IMR-90 (cell line): ENCODE results near the gene AHSG. TPM values are rescaled to one million over a fixed set of nuclear protein-coding genes. Genes with fewer than 3 reads are reported as not detected.

Experiments
- ATAC-seq: fragments of 200-7000 bp; cut with Tn5 transposase; 2 replicates; pipeline ENCODE4 v1.9.1; 2020; ENCODE audit warnings: low read depth, mild to moderate bottlenecking, moderate library complexity
- BruUV-seq: library from RNA; stranded (reverse); fragments of 400-500 nt; replicated peaks from 2 replicates; lab custom pipeline; 2021; lab: Mats Ljungman, UMichigan
- CTCF ChIA-PET: fragments of 300-600 bp; formaldehyde crosslinking; extraction: SDS; loops from one replicate; lab custom pipeline; 2021; ENCODE audit warnings: antibody characterized with exemption; lab: Yijun Ruan, JAX
- POLR2A ChIA-PET: fragments of 300-600 bp; sonication (Branson Sonifier 250); formaldehyde crosslinking; loops from one replicate; lab custom pipeline; 2022; ENCODE audit warnings: antibody characterized with exemption; ENCODE audit not compliant: unreplicated experiment; lab: Charles Lee
- DNase-seq: peaks from one replicate; pipeline ENCODE4 v3.0.0; 2013
- H2AFZ ChIP-seq: replicated peaks from 2 replicates; pipeline ENCODE3; 2013; ENCODE audit warnings: low read length, mild to moderate bottlenecking; ENCODE audit not compliant: poor library complexity
- H2AK5ac ChIP-seq: 2 replicates; pipeline ENCODE4 v1.6.1; 2013; ENCODE audit warnings: low read depth, low read length, inconsistent platforms
- H2AK9ac ChIP-seq: replicated peaks from 2 replicates; pipeline ENCODE3; 2013; ENCODE audit warnings: mild to moderate bottlenecking, low read depth, low read length, moderate library complexity; ENCODE audit not compliant: poor library complexity
- H2BK120ac ChIP-seq: 2 replicates; pipeline ENCODE4 v1.6.1; 2013; ENCODE audit warnings: low read depth, low read length, inconsistent platforms
- H2BK15ac ChIP-seq: 3 replicates; pipeline ENCODE4 v1.6.1; 2013; ENCODE audit warnings: low read depth, low read length, inconsistent platforms
- H2BK20ac ChIP-seq: 2 replicates; pipeline ENCODE4 v1.6.1; 2013; ENCODE audit warnings: low read depth, mild to moderate bottlenecking, inconsistent platforms, low read length, moderate library complexity
- H2BK5ac ChIP-seq: 2 replicates; pipeline ENCODE4 v1.6.1; 2013; ENCODE audit warnings: mild to moderate bottlenecking, low read depth, low read length, inconsistent platforms; ENCODE audit not compliant: poor library complexity, severe bottlenecking
- H3K14ac ChIP-seq: replicated peaks from 2 replicates; pipeline ENCODE4 v1.6.1; 2013; ENCODE audit warnings: low read depth, low read length, inconsistent platforms
- H3K18ac ChIP-seq: 2 replicates; pipeline ENCODE4 v1.6.1; 2013; ENCODE audit warnings: low read depth, low read length, control low read depth
- H3K23ac ChIP-seq: 2 replicates; pipeline ENCODE4 v1.6.1; 2013; ENCODE audit warnings: low read depth, low read length, inconsistent platforms
- H3K27ac ChIP-seq: 2 replicates; pipeline ENCODE4 v1.5.1; 2013; ENCODE audit warnings: mild to moderate bottlenecking, control low read depth, low read length; ENCODE audit not compliant: insufficient read depth
- H3K27me3 ChIP-seq: 2 replicates; pipeline ENCODE4 v1.6.1; 2013; ENCODE audit warnings: low read length; ENCODE audit not compliant: control insufficient read depth, insufficient read depth
- H3K36me3 ChIP-seq: 2 replicates; pipeline ENCODE4 v1.6.1; 2013; ENCODE audit warnings: low read length, mixed read lengths; ENCODE audit not compliant: control insufficient read depth, insufficient read depth
- H3K4ac ChIP-seq: 2 replicates; pipeline ENCODE4 v1.6.1; 2013; ENCODE audit warnings: low read depth, low read length, inconsistent platforms
- H3K4me1 ChIP-seq: 2 replicates; pipeline ENCODE4 v1.6.1; 2013; ENCODE audit warnings: low read length, mixed read lengths; ENCODE audit not compliant: control insufficient read depth, insufficient read depth
- H3K4me2 ChIP-seq: 2 replicates; pipeline ENCODE4 v1.6.1; 2013; ENCODE audit warnings: low read depth, mild to moderate bottlenecking, control low read depth, low read length, moderate library complexity
- H3K4me3 ChIP-seq: 2 replicates; pipeline ENCODE4 v1.5.1; 2013; ENCODE audit warnings: low read depth, mild to moderate bottlenecking, control low read depth, low read length, moderate library complexity; ENCODE audit not compliant: insufficient read depth
- H3K56ac ChIP-seq: 2 replicates; pipeline ENCODE4 v1.6.1; 2013; ENCODE audit warnings: low read length, inconsistent platforms; ENCODE audit not compliant: insufficient read depth; ENCODE audit errors: extremely low read depth
- H3K79me1 ChIP-seq, 2 experiments: 2 replicates each; pipeline ENCODE4 v1.6.1; 2013; ENCODE audit warnings: low read length in 2 of 2, inconsistent platforms in 1 of 2, low read depth in 1 of 2
- H3K9ac ChIP-seq: 2 replicates; pipeline ENCODE4 v1.6.1; 2013; ENCODE audit warnings: low read depth, low read length, control low read depth
- H3K9me1 ChIP-seq: 2 replicates; pipeline ENCODE4 v1.6.1; 2013; ENCODE audit warnings: low read length, inconsistent platforms; ENCODE audit not compliant: insufficient read depth
- H3K9me3 ChIP-seq: 2 replicates; pipeline ENCODE4 v1.6.1; 2013; ENCODE audit warnings: low read length; ENCODE audit not compliant: control insufficient read depth, insufficient read depth
- H4K20me1 ChIP-seq: 2 replicates; pipeline ENCODE4 v1.6.1; 2013; ENCODE audit warnings: low read length, inconsistent platforms; ENCODE audit not compliant: insufficient read depth
- H4K5ac ChIP-seq: 2 replicates; pipeline ENCODE4 v1.6.1; 2013; ENCODE audit warnings: mild to moderate bottlenecking, low read depth, low read length, control low read depth
- H4K8ac ChIP-seq, 2 experiments: 2 replicates each; pipeline ENCODE4 v1.6.1; 2013; ENCODE audit warnings: low read depth in 2 of 2, low read length in 2 of 2, control low read depth in 1 of 2, inconsistent platforms in 1 of 2
- H4K91ac ChIP-seq: 2 replicates; pipeline ENCODE4 v1.6.1; 2013; ENCODE audit warnings: low read depth, low read length, inconsistent platforms; ENCODE audit not compliant: insufficient read depth
- BHLHE40 ChIP-seq: fragments of 150-350 bp; IDR thresholded peaks from 2 replicates; pipeline ENCODE4 v1.6.1; 2016; ENCODE audit warnings: mild to moderate bottlenecking, low read depth, low read length
- CEBPB ChIP-seq: IDR thresholded peaks from 2 replicates; pipeline ENCODE4 v1.6.1; 2012; ENCODE audit warnings: low read depth, low read length, improper control_type of control experiment
- CHD1 ChIP-seq: IDR thresholded peaks from 2 replicates; pipeline ENCODE4 v1.6.1; 2012; ENCODE audit warnings: low read depth, low read length, improper control_type of control experiment
- FOS ChIP-seq: fragments of 150-350 bp; IDR thresholded peaks from 2 replicates; pipeline ENCODE4 v1.6.1; 2016; ENCODE audit warnings: low read depth, low read length
- MAFK ChIP-seq: IDR thresholded peaks from 2 replicates; pipeline ENCODE4 v1.6.1; 2012; ENCODE audit warnings: low read depth, low read length, improper control_type of control experiment
- MAZ ChIP-seq: IDR thresholded peaks from 2 replicates; pipeline ENCODE4 v1.6.1; 2012; ENCODE audit warnings: low read depth, mild to moderate bottlenecking, low read length, improper control_type of control experiment, moderate library complexity, borderline replicate concordance
- MXI1 ChIP-seq: IDR thresholded peaks from 2 replicates; pipeline ENCODE4 v1.6.1; 2012; ENCODE audit warnings: low read depth, mild to moderate bottlenecking, low read length, moderate library complexity, borderline replicate concordance
- NFE2L2 ChIP-seq: fragments of 150-350 bp; IDR thresholded peaks from 2 replicates; pipeline ENCODE4 v1.6.1; 2016; ENCODE audit warnings: low read depth, mild to moderate bottlenecking, low read length
- POLR2A ChIP-seq: IDR thresholded peaks from 2 replicates; pipeline ENCODE4 v1.6.1; 2012; ENCODE audit warnings: mild to moderate bottlenecking, low read depth, low read length
- RAD21 ChIP-seq: IDR thresholded peaks from 2 replicates; pipeline ENCODE4 v1.6.1; 2012; ENCODE audit warnings: low read length, improper control_type of control experiment
- RCOR1 ChIP-seq: IDR thresholded peaks from 2 replicates; pipeline ENCODE4 v1.6.1; 2012; ENCODE audit warnings: mild to moderate bottlenecking, low read length, improper control_type of control experiment; ENCODE audit not compliant: insufficient replicate concordance
- RFX5 ChIP-seq: IDR thresholded peaks from 2 replicates; pipeline ENCODE4 v1.8.0; 2012; ENCODE audit warnings: low read depth, mild to moderate bottlenecking, low read length, moderate library complexity
- SMC3 ChIP-seq: fragments of 150-350 bp; IDR thresholded peaks from 2 replicates; pipeline ENCODE4 v1.6.1; 2016; ENCODE audit warnings: low read depth, mild to moderate bottlenecking, antibody characterized with exemption, low read length, moderate library complexity
- WGBS, 2 experiments: methylation state at CpG; one replicate each; pipeline versions ENCODE4 v1.1.5 to v1.1.7; 2013; ENCODE audit warnings: missing lambda C conversion rate in 2 of 2; ENCODE audit not compliant: insufficient read length in 1 of 2; ENCODE audit errors: extremely low coverage in 2 of 2; 5-methylcytosine and 5-hydroxymethylcytosine counted together
- dilution Hi-C: fragments of 300-500 bp; cut with HindIII; formaldehyde crosslinking; loops from one replicate; pipeline ENCODE4 v1.14.3; 2018; ENCODE audit warnings: low sequenced_read_pairs; ENCODE audit not compliant: unreplicated experiment
- in situ Hi-C: fragments of 300-500 bp; cut with MboI; formaldehyde crosslinking; loops from 3 replicates; pipeline ENCODE4 v1.14.3; 2019; ENCODE audit warnings: low sequenced_read_pairs, inconsistent platforms, mixed read lengths
- intact Hi-C: fragments of 100-400 bp; cut with micrococcal nuclease; formaldehyde crosslinking; loops from 2 replicates; pipeline ENCODE4 v1.10.0; 2022
- polyA plus RNA-seq, 3 experiments: library from polyadenylated mRNA; depleted of rRNA; stranded (reverse); fragments of >200 nt; gene quantifications; 2 replicates each; pipeline ENCODE4 v1.2.3, GENCODE V29; 2012; ENCODE audit warnings: low replicate concordance in 1 of 3
- total RNA-seq: library from RNA; depleted of rRNA; stranded (reverse); fragments of >200 nt; gene quantifications from 2 replicates; pipeline ENCODE4 v1.2.3, GENCODE V29; 2012
- TF ChIP-seq, protein P1 (sequence below): fragments of 150-350 bp; IDR thresholded peaks from 2 replicates; pipeline ENCODE4 v1.6.1; 2016; ENCODE audit warnings: low read depth, mild to moderate bottlenecking, low read length, moderate library complexity, borderline replicate concordance
- TF ChIP-seq, protein P2 (sequence below): fragments of 150-350 bp; IDR thresholded peaks from 2 replicates; pipeline ENCODE4 v1.6.1; 2017; ENCODE audit warnings: mild to moderate bottlenecking, antibody characterized with exemption, low read length, low read depth
- TF ChIP-seq, protein P3 (sequence below): conservative IDR thresholded peaks from 2 replicates; pipeline ENCODE4 v1.5.1; 2012; ENCODE audit warnings: mild to moderate bottlenecking, low read depth, low read length, improper control_type of control experiment

Gene AHSG
- total and polyA plus RNA-seq, 2 of the 4 experiments (the other 2 are of a cell fraction), result not detected

GRCh38 chr3:186613637-186614265, 891 bp downstream of the AHSG start:
- no peak overlapping the region for H2AK5ac ChIP-seq
- H3K18ac ChIP-seq, result no peak overlapping the region
- POLR2A ChIA-PET, result no interaction called here
- no peak overlapping the region for H2BK20ac ChIP-seq
- H4K20me1 ChIP-seq, result no peaks in the 10 kb centered on the region
- H2AFZ ChIP-seq, result no peak overlapping the region
- peaks cover 18% of the 10 kb centered on the region; the same call in 1 of the 2 replicates for H3K27me3 ChIP-seq
- H3K9me1 ChIP-seq, result no peaks in the 10 kb centered on the region
- dilution Hi-C loops (no loop called here), intact Hi-C loops (loop anchor here (1.0 kb wide), 1 partner anchor 208 kb away; no protein-coding TSS in a partner anchor), in situ Hi-C loops (no loop called here)
- ATAC-seq (no peak), DNase-seq (no peak)
- H2BK5ac ChIP-seq, result no peak overlapping the region
- no peak overlapping the region for H3K27ac ChIP-seq
- H3K56ac ChIP-seq, result no peak overlapping the region
- H3K9ac ChIP-seq, result no peak overlapping the region
- CTCF ChIA-PET, result interaction anchor here (0.6 to 1.3 kb wide), 5 partner anchors 25 to 208 kb away, joined by 3 to 4 read pairs (median 3); no protein-coding TSS in a partner anchor
- H3K23ac ChIP-seq, result no peak overlapping the region
- no TSS peak for BruUV-seq
- no peak overlapping the region for H4K5ac ChIP-seq
- no peak overlapping the region for H4K8ac ChIP-seq
- WGBS, 2 experiments, result 50% methylated on average over 1 of the region's 4 CpGs; no CpG with 5 or more reads in 1 of the 2 experiments
- no peaks in the 10 kb centered on the region for H3K79me1 ChIP-seq
- TF ChIP-seq, protein P1, sequence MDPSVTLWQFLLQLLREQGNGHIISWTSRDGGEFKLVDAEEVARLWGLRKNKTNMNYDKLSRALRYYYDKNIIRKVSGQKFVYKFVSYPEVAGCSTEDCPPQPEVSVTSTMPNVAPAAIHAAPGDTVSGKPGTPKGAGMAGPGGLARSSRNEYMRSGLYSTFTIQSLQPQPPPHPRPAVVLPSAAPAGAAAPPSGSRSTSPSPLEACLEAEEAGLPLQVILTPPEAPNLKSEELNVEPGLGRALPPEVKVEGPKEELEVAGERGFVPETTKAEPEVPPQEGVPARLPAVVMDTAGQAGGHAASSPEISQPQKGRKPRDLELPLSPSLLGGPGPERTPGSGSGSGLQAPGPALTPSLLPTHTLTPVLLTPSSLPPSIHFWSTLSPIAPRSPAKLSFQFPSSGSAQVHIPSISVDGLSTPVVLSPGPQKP, result no peak
- TF ChIP-seq POLR2A (no peak), RCOR1 (no peak), MAZ (no peak), NFE2L2 (no peak), RAD21 (no peak), MAFK (no peak), FOS (no peak), BHLHE40 (no peak), MXI1 (no peak), RFX5 (no peak), CHD1 (no peak), CEBPB (no peak), SMC3 (no peak)
- TF ChIP-seq, protein P2, sequence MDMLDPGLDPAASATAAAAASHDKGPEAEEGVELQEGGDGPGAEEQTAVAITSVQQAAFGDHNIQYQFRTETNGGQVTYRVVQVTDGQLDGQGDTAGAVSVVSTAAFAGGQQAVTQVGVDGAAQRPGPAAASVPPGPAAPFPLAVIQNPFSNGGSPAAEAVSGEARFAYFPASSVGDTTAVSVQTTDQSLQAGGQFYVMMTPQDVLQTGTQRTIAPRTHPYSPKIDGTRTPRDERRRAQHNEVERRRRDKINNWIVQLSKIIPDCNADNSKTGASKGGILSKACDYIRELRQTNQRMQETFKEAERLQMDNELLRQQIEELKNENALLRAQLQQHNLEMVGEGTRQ, result no peak
- TF ChIP-seq, protein P3, sequence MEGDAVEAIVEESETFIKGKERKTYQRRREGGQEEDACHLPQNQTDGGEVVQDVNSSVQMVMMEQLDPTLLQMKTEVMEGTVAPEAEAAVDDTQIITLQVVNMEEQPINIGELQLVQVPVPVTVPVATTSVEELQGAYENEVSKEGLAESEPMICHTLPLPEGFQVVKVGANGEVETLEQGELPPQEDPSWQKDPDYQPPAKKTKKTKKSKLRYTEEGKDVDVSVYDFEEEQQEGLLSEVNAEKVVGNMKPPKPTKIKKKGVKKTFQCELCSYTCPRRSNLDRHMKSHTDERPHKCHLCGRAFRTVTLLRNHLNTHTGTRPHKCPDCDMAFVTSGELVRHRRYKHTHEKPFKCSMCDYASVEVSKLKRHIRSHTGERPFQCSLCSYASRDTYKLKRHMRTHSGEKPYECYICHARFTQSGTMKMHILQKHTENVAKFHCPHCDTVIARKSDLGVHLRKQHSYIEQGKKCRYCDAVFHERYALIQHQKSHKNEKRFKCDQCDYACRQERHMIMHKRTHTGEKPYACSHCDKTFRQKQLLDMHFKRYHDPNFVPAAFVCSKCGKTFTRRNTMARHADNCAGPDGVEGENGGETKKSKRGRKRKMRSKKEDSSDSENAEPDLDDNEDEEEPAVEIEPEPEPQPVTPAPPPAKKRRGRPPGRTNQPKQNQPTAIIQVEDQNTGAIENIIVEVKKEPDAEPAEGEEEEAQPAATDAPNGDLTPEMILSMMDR, result no peak
- no peak overlapping the region for H2AK9ac ChIP-seq
- H3K9me3 ChIP-seq, result no peaks in the 10 kb centered on the region
- no peaks in the 10 kb centered on the region for H3K4me1 ChIP-seq
- H2BK15ac ChIP-seq, result no peak overlapping the region
- H3K36me3 ChIP-seq, result no peaks in the 10 kb centered on the region
- no peak overlapping the region for H3K4ac ChIP-seq
- no peak overlapping the region for H3K14ac ChIP-seq
- H3K4me3 ChIP-seq, result no peak overlapping the region
- H3K4me2 ChIP-seq, result no peak overlapping the region
- no peak overlapping the region for H4K91ac ChIP-seq
- H2BK120ac ChIP-seq, result no peak overlapping the region
